Stimulated activated CD8-positive, alpha-beta memory T cell treated with anti-CD3 and anti-CD28 coated beads, Interleukin-15, amount 100 ng/mL, for 24 hours (primary cell): Measurements from ENCODE around the gene LARGE2.

ENCODE experiments used
- DNase-seq: peaks from one replicate; pipeline ENCODE4 v3.0.0-alpha.2; 2020; ENCODE audit warnings: low read depth

Gene LARGE2

GRCh38 chr11:45917286-45917622, 5.2 kb upstream of the LARGE2 start:
- no peak for DNase-seq

DNA sequence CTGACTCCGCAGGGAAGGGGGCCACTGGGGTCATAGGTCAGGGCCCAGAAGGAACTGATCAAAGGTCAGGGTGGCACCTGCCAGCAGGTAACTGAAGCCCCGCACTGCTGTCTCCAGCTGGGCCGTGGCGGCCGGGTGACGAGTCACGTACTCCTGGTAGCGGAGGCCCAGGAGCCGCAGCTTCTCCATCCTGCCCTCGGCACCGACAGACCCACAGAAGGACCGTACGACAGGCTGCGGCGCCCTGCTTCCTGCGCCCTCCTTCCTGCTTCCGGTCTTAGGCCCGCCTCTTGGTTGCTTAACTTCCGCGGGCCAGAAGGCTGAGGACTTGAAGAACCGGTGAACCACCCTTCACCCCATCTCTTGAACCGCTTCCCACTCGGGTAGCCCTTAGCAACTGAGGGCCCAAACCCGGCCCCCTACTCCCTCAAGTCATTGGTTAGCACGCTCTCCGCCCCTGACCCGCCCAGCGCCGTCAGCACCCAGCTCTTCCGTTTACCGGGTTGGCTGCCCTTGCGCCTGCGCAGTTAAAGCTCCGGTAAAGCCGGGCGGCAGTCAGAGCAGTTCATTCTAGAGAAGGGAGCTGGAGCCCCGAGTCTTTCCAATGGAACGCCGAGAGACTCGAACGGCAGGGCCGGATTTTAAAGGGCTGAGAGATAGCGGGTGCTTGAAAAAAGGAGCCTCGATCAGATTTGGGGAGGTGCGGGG, 4.7 kb upstream of the LARGE2 start, which contains the start of gene PEX16:
TSS of gene PEX16 (minus strand) at position 255 of the 708 bp plus-strand sequence. CDS start at position 189, 66 bp downstream.
- DNase-seq: peak; percentile 82

- no peak for DNase-seq
These were observed 4.0 kb upstream of the LARGE2 start for GRCh38 chr11:45918331-45918941.

DNA sequence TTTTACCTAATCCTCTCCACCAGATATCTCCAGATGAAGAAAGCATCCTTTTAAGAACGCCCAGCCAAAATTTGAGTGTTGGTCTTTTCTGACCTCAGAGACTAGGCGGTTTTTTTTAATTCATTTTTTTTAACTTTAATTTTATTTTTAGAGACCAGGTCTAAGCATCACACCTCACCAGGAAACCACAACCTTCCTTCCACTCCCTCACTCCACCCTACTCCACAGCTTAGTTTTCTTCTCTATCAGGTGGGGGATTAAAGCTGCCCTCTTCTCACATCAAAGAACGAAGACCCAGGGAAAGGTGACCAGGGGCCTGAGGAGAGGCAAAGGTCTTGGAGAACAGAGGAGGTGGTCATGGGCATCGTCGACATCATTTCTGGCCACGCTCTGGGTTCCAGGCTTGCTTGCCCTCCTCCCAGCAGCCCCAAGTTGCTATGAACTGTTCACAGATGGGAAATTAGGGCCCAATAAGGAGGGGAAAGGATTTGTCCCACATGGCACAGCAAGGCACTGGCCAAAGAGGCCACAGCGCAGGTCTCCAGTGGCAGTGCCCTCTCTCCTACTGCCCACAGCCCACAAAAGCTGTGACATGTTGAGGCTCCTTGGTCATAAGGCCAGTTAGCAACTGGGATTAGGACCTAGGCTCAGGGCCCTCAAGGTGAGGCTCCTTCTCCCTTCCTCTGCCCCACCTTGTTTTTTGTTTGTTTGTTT, 3.3 kb upstream of the LARGE2 start:
- no peak for DNase-seq

DNA sequence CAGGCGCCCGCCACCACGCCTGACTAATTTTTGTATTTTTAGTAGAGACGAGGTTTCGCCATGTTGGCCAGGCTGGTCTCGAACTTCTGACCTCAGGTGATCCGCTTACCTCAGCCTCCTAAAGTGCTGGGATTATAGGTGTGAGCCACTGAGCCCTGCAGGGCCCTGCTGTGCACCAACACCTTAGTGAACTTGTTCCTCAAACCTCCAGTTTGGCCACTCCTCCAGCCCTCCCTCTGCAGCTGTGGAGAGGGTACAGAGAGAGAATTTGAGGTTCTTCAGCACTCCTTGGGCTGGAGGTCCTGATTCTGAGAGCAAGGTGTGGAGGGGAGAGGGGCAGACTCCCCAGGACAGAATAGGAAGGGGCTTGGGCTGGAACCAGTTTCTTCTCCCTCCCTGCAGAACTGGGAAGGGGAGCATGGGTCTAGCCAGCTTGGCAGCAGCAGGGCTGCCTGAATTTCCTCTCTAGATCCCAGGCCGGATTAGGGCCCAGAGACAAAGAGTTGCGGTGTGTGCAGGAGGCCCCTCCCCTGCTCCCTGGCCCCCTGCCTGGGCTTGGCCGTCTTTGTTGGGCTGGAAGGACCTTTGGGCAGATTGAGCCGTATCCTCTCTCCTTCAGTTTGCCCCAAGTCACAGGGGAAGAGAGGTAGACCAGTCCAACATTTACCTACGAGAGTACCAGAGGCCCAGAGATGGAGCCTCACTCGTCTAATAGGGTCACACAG, 2.5 kb upstream of the LARGE2 start:
- DNase-seq: no peak

DNA sequence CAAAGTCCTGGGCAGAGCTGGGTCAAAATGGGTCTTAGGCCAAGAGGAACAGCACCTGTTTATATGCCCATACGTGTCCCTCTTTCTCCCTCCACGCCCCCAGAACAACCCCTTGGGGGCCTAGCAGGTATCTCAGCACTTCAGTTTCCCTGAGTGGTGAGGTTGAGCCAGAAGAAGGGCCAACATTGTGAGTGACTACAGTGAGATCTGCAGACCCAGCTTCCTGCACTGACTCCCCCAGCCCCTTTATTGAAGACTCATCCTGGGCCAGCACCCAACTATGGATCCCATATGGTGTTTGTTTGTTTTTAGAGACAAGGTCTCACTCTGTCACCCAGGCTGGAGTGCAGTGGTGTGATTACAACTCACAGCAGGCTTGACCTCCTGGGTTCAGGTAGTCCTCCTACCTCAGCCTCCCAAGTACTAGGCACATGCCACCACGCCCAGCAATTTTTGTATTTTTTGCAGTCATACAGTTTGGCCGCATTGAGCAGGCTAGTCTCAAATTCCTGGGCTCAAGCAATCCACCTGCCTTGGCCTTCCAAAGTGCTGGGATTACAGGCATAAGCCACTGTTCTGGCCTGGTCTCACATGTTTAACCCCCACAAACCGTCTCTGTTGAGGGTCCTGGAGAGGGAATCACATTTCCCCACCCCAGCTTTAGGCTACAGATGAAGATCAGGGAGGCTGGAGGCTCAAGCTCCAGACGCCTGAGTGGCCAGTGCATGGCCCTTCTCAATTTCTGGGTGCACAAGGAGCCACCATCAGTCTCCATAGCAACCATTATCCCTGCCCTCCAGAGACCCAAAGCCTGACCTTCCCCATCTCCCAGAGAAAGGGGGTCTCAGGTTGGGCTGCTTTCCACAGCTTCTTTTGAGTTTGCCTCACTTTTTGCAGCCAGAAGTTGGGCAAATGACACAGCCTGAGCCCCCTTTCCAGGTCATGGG, 1.7 kb upstream of the LARGE2 start:
- DNase-seq: no peak

- DNase-seq: no peak
These were observed 663 bp upstream of the LARGE2 start for GRCh38 chr11:45921561-45922424.

- DNase-seq: no peak
These were observed 1.8 kb downstream of the LARGE2 start for GRCh38 chr11:45924036-45924915.

DNA sequence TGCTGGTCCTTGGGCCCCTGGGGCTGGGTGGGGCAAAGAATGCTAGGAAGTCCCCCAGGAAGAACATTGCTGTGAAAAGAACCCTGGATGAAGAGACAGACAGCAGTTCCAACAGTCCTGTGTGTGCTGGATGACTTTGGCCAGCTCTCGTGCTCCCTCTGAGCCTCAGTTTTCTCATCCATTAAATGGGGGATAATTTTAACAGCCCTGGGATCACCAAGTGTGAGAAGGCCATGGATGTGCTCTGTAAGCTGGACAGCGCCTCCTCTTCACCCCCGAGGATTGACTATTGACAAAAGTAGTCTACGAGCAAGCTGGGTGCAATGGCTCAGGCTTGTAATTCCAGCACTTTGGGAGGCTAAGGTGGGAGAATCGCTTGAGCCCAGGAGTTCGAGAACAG, 2.5 kb downstream of the LARGE2 start:
- no peak for DNase-seq

- no peak for DNase-seq
These were observed 3.1 kb downstream of the LARGE2 start for GRCh38 chr11:45925550-45925949.

- no peak for DNase-seq
These were observed 3.5 kb downstream of the LARGE2 start for GRCh38 chr11:45926001-45926401.

DNA sequence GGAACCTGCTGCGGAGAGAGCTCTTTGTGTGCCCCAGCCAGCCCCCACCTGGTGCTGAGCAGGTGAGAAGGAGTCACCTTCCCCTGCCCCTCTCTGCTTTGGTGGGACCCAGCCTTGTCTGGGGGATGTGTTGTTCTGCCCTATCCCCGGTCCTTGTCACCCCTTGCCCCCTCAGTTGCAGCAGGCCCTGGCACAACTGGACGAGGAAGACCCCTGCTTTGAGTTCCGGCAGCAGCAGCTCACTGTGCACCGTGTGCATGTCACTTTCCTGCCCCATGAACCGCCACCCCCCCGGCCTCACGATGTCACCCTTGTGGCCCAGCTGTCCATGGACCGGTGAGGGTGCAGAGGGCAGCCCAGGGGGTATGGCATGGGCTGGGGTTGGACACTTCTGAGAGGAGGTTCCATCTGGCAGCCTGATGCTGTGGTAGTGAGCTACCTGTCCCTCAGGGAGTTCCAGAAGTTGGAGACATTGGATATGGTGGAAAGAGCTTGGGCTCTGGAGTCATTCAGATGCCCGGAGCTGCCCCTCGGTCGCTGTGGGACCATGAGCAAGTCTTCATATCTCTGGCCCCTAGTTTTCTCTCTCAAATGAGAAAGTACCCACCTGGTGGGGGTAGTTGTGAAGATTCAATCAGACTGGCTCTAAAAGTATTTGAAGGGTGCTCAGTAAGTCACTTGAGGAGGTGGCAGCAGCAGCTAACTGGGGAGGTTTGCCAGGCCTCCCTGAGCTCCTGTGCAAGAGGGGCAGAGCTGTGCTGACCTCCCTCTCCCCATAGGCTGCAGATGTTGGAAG, 4.3 kb downstream of the LARGE2 start:
- DNase-seq: no peak

GRCh38 chr11:45927332-45927683, 4.9 kb downstream of the LARGE2 start:
- DNase-seq: no peak

GRCh38 chr11:45927684-45928413, 5.4 kb downstream of the LARGE2 start:
- DNase-seq: no peak

GRCh38 chr11:45928535-45929215, 6.2 kb downstream of the LARGE2 start:
- DNase-seq: no peak

DNA sequence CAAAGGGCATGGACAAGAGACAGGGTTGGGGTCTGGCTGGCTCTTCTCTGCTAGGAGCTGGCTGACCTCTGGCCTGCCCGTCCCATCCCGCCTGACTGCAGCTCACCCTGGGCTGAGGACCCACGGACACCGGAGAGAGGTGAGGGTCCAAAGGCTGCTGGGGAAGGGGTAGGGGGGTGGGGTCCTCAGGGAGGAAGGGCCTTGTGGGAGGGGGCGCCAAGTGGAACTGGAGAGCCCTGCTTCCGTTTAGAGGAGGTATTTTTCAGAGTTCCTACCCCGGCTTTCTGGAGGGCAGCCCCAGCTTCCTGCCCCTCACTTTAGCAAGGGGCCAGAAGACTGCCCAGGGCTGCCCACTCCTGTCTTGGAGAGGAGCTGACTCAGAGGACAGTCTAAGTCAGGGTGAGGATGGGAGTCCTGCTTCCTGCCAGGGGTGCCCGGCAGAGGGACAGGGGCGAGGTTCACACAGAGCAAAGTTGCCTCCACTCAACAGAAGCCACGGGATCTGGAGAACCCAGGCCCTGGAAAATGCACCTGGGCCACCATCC, 7.1 kb downstream of the LARGE2 start:
- no peak for DNase-seq
